Measurements from ENCODE around the gene HSPH1.
A peak's percentile ranks its signal among the peaks of the same experiment; 100 is the strongest.

HSPH1 gene

GRCh38 chr13:31166591-31166990, 4.9 kb upstream of the HSPH1 start:
- no peak overlapping the region for H3K4me3 ChIP-seq (ENCODE audit: low read depth, low read length)

GRCh38 chr13:31162151-31163008, 676 bp upstream of the HSPH1 start:
- Histone ChIP-seq H3K27ac (peak overlapping the region; percentile 78), H3K27me3 (replicated peaks) (no peaks in the 10 kb centered on the region), H3K4me3 (ENCODE audit: low read depth, low read length) (peak overlapping the region; percentile 94), H3K36me3 (replicated peaks) (peaks cover 2% of the 10 kb centered on the region)
- TF ChIP-seq CTCF (IDR thresholded peaks at IDR 0.05; ENCODE audit: low read depth, low read length, missing control alignments): no peak
- in situ Hi-C loops (cut with HindIII; ENCODE audit: low pct_ligation_motif_present, low sequenced_read_pairs): no loop called here
- DNase-seq: peak; percentile 99

More at GRCh38 chr13:31166591-31166990, 4.9 kb upstream of the HSPH1 start:
- Histone ChIP-seq H3K27ac (no peak overlapping the region), H3K27me3 (replicated peaks) (no peaks in the 10 kb centered on the region), H3K36me3 (replicated peaks) (no peaks in the 10 kb centered on the region)
- in situ Hi-C loops (cut with HindIII; ENCODE audit: low pct_ligation_motif_present, low sequenced_read_pairs): no loop called here
- no peak for TF ChIP-seq CTCF (IDR thresholded peaks at IDR 0.05; ENCODE audit: low read depth, low read length, missing control alignments)
- DNase-seq: no peak

- H3K27me3 ChIP-seq (replicated peaks): no peaks in the 10 kb centered on the region
- no peak for TF ChIP-seq CTCF (IDR thresholded peaks at IDR 0.05; ENCODE audit: low read depth, low read length, missing control alignments)
- DNase-seq: peak; percentile 76
- H3K36me3 ChIP-seq (replicated peaks): peaks cover 4% of the 10 kb centered on the region
- in situ Hi-C loops (cut with HindIII; ENCODE audit: low pct_ligation_motif_present, low sequenced_read_pairs): no loop called here
- peak overlapping the region; percentile 69 for H3K27ac ChIP-seq
- H3K4me3 ChIP-seq (ENCODE audit: low read depth, low read length): peak overlapping the region; percentile 94
Observed at GRCh38 chr13:31160857-31161556, 697 bp downstream of the HSPH1 start.

GRCh38 chr13:31159306-31159705, 2.4 kb downstream of the HSPH1 start:
- DNase-seq: no peak
- H3K4me3 ChIP-seq (ENCODE audit: low read depth, low read length): peak overlapping the region; percentile 94
- no peak for TF ChIP-seq CTCF (IDR thresholded peaks at IDR 0.05; ENCODE audit: low read depth, low read length, missing control alignments)
- no peak overlapping the region for H3K27ac ChIP-seq
- H3K27me3 ChIP-seq (replicated peaks): no peaks in the 10 kb centered on the region
- peaks cover 9% of the 10 kb centered on the region for H3K36me3 ChIP-seq (replicated peaks)
- in situ Hi-C loops (cut with HindIII; ENCODE audit: low pct_ligation_motif_present, low sequenced_read_pairs): no loop called here

GRCh38 chr13:31154939-31155338, 6.8 kb downstream of the HSPH1 start:
- Histone ChIP-seq H3K36me3 (replicated peaks) (peaks cover 30% of the 10 kb centered on the region), H3K4me3 (ENCODE audit: low read depth, low read length) (no peak overlapping the region), H3K27ac (no peak overlapping the region), H3K27me3 (replicated peaks) (no peaks in the 10 kb centered on the region)
- TF ChIP-seq CTCF (IDR thresholded peaks at IDR 0.05; ENCODE audit: low read depth, low read length, missing control alignments): no peak
- DNase-seq: no peak
- in situ Hi-C loops (cut with HindIII; ENCODE audit: low pct_ligation_motif_present, low sequenced_read_pairs): no loop called here
